HEK293T (cell line): Measurements from ENCODE around the gene VSTM2B.

Experiments
- ARNT ChIP-seq: fragments of 450-650 bp; IDR thresholded peaks from 2 replicates; pipeline ENCODE4 v1.6.1; 2017; ENCODE audit warnings: mild to moderate bottlenecking
- BHLHE40 ChIP-seq: fragments of 450-650 bp; IDR thresholded peaks from 2 replicates; pipeline ENCODE4 v1.6.1; 2016; ENCODE audit warnings: mild to moderate bottlenecking, moderate library complexity, borderline replicate concordance
- CTBP1 ChIP-seq: fragments of 450-650 bp; IDR thresholded peaks from 2 replicates; pipeline ENCODE4 v1.6.1; 2016; ENCODE audit warnings: borderline replicate concordance
- FOXA1 ChIP-seq: fragments of 450-650 bp; IDR thresholded peaks from 2 replicates; pipeline ENCODE4 v1.6.1; 2016; ENCODE audit warnings: mild to moderate bottlenecking
- FOXK2 ChIP-seq: fragments of 450-650 bp; IDR thresholded peaks from 2 replicates; pipeline ENCODE4 v1.6.1; 2016; ENCODE audit warnings: mild to moderate bottlenecking
- NFRKB ChIP-seq: fragments of 450-650 bp; IDR thresholded peaks from 2 replicates; pipeline ENCODE4 v1.6.1; 2016; ENCODE audit warnings: mild to moderate bottlenecking, moderate library complexity
- SUZ12 ChIP-seq: fragments of 450-650 bp; IDR thresholded peaks from 2 replicates; pipeline ENCODE4 v1.6.1; 2016; ENCODE audit warnings: mild to moderate bottlenecking

- TF ChIP-seq CTBP1 (no peak), FOXA1 (no peak), BHLHE40 (no peak), FOXK2 (no peak), NFRKB (no peak), SUZ12 (no peak), ARNT (no peak)
Measured at GRCh38 chr19:29571181-29571580, 45.4 kb downstream of the VSTM2B start.
